ENCODE measurements around the gene CYP39A1. TPM values are rescaled to one million over a fixed set of nuclear protein-coding genes. Genes with fewer than 3 reads are reported as not detected.

CYP39A1 gene
- total and polyA plus RNA-seq, 2 of the 13 experiments (the other 11 are each of a cell fraction or from before 2014, with no cell fraction given) = 0.13 TPM; not detected in 1

DNA sequence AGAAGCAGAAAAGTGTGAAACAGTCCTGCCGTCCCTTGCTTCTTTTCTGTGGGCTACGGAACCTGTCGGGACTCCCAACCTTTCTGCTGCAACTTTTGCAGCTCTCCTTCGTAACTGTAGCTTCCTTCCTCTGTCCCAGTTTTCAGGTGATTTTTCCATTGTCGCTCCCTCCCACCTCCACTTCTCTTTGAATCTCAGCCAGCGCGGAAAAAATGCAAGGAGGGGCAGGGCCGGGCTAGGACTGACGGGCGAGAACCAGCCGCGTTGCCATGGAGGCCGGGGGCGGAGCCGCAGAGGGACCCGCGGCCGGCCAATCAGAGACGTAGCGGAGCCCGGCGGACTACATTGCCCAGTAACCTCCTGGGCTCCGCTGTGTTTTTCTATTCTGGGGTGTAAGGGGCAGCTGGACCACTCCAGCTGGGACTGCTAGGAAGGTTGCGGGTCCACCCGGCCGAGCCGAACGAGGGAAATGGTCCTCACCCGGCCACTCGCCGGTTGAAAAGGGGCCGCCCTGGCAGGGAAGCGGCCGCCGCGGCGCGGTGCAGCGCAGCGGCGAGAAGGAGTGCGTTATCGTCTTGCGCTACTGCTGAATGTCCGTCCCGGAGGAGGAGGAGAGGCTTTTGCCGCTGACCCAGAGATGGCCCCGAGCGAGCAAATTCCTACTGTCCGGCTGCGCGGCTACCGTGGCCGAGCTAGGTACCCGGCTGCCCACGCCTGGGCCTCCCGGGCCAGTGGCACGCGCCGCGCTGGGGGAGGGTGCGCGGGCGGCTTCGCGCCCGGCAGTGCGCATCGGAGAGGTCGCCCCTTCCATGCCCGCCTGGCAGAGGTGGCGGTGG is at the start of gene CYP39A1, which contains the start of gene SLC25A27 (continued):
- TF ChIP-seq MATR3 (CRISPR knock-in tag; IDR thresholded peaks at IDR 0.05) (no peak), ZNF468 (CRISPR knock-in tag; IDR thresholded peaks at IDR 0.05) (no peak), SMARCE1 (IDR thresholded peaks at IDR 0.05; ENCODE audit: borderline replicate concordance) (no peak), JUNB (CRISPR knock-in tag; IDR thresholded peaks at IDR 0.05; ENCODE audit: borderline replicate concordance) (no peak), RBFOX2 (IDR thresholded peaks at IDR 0.05; ENCODE audit: low read depth, low read length) (no peak), MAZ (IDR thresholded peaks at IDR 0.05; ENCODE audit: borderline replicate concordance, low read depth, low read length) (no peak), MAZ (CRISPR knock-in tag; IDR thresholded peaks at IDR 0.05; ENCODE audit: low read depth) (peak; percentile 54), U2AF2 (IDR thresholded peaks at IDR 0.05; ENCODE audit: low read depth, low read length) (peak; percentile 91), ZNF432 (CRISPR knock-in tag; IDR thresholded peaks at IDR 0.05; ENCODE audit: borderline replicate concordance) (no peak), TGIF2 (CRISPR knock-in tag; IDR thresholded peaks at IDR 0.05) (0 out of 2 replicates have a peak, but pooled peaks have one; percentile 21), ZNF761 (CRISPR knock-in tag; conservative IDR thresholded peaks at IDR 0.05) (no peak), ZNF776 (CRISPR knock-in tag; IDR thresholded peaks at IDR 0.05) (no peak), TP53 (CRISPR knock-in tag; conservative IDR thresholded peaks at IDR 0.05) (0 out of 2 replicates have a peak, but pooled peaks have one; percentile 24), MAFG (CRISPR knock-in tag; IDR thresholded peaks at IDR 0.05) (no peak), EED (CRISPR knock-in tag; IDR thresholded peaks at IDR 0.05) (0 out of 2 replicates have a peak, but pooled peaks have one; percentile 64), ZBTB38 (CRISPR knock-in tag; IDR thresholded peaks at IDR 0.05) (no peak)
- TF ChIP-seq, protein P1, sequence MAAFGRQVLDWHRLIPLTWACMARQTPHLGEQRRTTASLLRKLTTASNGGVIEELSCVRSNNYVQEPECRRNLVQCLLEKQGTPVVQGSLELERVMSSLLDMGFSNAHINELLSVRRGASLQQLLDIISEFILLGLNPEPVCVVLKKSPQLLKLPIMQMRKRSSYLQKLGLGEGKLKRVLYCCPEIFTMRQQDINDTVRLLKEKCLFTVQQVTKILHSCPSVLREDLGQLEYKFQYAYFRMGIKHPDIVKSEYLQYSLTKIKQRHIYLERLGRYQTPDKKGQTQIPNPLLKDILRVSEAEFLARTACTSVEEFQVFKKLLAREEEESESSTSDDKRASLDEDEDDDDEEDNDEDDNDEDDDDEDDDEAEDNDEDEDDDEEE (CRISPR knock-in tag; IDR thresholded peaks at IDR 0.05) = peak; percentile 48; the same call in 1 of the 2 replicates
- TF ChIP-seq, protein P2, sequence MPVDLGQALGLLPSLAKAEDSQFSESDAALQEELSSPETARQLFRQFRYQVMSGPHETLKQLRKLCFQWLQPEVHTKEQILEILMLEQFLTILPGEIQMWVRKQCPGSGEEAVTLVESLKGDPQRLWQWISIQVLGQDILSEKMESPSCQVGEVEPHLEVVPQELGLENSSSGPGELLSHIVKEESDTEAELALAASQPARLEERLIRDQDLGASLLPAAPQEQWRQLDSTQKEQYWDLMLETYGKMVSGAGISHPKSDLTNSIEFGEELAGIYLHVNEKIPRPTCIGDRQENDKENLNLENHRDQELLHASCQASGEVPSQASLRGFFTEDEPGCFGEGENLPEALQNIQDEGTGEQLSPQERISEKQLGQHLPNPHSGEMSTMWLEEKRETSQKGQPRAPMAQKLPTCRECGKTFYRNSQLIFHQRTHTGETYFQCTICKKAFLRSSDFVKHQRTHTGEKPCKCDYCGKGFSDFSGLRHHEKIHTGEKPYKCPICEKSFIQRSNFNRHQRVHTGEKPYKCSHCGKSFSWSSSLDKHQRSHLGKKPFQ (CRISPR knock-in tag; IDR thresholded peaks at IDR 0.05; ENCODE audit: insufficient replicate concordance) = no peak
- TF ChIP-seq, protein P3, sequence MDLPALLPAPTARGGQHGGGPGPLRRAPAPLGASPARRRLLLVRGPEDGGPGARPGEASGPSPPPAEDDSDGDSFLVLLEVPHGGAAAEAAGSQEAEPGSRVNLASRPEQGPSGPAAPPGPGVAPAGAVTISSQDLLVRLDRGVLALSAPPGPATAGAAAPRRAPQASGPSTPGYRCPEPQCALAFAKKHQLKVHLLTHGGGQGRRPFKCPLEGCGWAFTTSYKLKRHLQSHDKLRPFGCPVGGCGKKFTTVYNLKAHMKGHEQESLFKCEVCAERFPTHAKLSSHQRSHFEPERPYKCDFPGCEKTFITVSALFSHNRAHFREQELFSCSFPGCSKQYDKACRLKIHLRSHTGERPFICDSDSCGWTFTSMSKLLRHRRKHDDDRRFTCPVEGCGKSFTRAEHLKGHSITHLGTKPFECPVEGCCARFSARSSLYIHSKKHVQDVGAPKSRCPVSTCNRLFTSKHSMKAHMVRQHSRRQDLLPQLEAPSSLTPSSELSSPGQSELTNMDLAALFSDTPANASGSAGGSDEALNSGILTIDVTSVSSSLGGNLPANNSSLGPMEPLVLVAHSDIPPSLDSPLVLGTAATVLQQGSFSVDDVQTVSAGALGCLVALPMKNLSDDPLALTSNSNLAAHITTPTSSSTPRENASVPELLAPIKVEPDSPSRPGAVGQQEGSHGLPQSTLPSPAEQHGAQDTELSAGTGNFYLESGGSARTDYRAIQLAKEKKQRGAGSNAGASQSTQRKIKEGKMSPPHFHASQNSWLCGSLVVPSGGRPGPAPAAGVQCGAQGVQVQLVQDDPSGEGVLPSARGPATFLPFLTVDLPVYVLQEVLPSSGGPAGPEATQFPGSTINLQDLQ (CRISPR knock-in tag; IDR thresholded peaks at IDR 0.05) = no peak
- TF ChIP-seq, protein P4, sequence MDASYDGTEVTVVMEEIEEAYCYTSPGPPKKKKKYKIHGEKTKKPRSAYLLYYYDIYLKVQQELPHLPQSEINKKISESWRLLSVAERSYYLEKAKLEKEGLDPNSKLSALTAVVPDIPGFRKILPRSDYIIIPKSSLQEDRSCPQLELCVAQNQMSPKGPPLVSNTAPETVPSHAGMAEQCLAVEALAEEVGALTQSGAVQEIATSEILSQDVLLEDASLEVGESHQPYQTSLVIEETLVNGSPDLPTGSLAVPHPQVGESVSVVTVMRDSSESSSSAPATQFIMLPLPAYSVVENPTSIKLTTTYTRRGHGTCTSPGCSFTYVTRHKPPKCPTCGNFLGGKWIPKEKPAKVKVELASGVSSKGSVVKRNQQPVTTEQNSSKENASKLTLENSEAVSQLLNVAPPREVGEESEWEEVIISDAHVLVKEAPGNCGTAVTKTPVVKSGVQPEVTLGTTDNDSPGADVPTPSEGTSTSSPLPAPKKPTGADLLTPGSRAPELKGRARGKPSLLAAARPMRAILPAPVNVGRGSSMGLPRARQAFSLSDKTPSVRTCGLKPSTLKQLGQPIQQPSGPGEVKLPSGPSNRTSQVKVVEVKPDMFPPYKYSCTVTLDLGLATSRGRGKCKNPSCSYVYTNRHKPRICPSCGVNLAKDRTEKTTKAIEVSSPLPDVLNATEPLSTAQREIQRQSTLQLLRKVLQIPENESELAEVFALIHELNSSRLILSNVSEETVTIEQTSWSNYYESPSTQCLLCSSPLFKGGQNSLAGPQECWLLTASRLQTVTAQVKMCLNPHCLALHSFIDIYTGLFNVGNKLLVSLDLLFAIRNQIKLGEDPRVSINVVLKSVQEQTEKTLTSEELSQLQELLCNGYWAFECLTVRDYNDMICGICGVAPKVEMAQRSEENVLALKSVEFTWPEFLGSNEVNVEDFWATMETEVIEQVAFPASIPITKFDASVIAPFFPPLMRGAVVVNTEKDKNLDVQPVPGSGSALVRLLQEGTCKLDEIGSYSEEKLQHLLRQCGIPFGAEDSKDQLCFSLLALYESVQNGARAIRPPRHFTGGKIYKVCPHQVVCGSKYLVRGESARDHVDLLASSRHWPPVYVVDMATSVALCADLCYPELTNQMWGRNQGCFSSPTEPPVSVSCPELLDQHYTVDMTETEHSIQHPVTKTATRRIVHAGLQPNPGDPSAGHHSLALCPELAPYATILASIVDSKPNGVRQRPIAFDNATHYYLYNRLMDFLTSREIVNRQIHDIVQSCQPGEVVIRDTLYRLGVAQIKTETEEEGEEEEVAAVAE (CRISPR knock-in tag; IDR thresholded peaks at IDR 0.05; ENCODE audit: borderline replicate concordance) = peak; percentile 68

All from HepG2 (cell line).